GM12874 (cell line): ENCODE data around the gene VAMP5.

Experiments used
- CTCF ChIP-seq: IDR thresholded peaks from 2 replicates; pipeline ENCODE4 v1.5.1; 2011; ENCODE audit warnings: low read depth, mild to moderate bottlenecking, control low read depth, low read length, moderate library complexity; ENCODE audit not compliant: insufficient read depth

VAMP5 gene

GRCh38 chr2:85584857-85585780, 888 bp downstream of the VAMP5 start:
- TF ChIP-seq CTCF: no peak

- TF ChIP-seq CTCF: no peak
These were observed 1.5 kb downstream of the VAMP5 start for GRCh38 chr2:85585781-85586105.

GRCh38 chr2:85588236-85588635, 4.0 kb downstream of the VAMP5 start:
- no peak for TF ChIP-seq CTCF

GRCh38 chr2:85588645-85589044, 4.4 kb downstream of the VAMP5 start:
- no peak for TF ChIP-seq CTCF

GRCh38 chr2:85589181-85589580, 5.0 kb downstream of the VAMP5 start:
- TF ChIP-seq CTCF: no peak

- TF ChIP-seq CTCF: no peak
These were observed 6.0 kb downstream of the VAMP5 start for GRCh38 chr2:85589982-85590791.

GRCh38 chr2:85590950-85591349, 6.7 kb downstream of the VAMP5 start:
- no peak for TF ChIP-seq CTCF
